Right forelimb (tissue), 1 donor: ENCODE data around the gene TARBP1.
"Not testable (repeated sequence)": the region's sequence is repeated elsewhere in the genome, so short reads cannot be mapped to it uniquely, and the experiment has no call there.

Source experiments
- DNase-seq: peaks from one replicate; pipeline ENCODE4 v3.0.0-alpha.2; 2018

TARBP1 gene

DNA sequence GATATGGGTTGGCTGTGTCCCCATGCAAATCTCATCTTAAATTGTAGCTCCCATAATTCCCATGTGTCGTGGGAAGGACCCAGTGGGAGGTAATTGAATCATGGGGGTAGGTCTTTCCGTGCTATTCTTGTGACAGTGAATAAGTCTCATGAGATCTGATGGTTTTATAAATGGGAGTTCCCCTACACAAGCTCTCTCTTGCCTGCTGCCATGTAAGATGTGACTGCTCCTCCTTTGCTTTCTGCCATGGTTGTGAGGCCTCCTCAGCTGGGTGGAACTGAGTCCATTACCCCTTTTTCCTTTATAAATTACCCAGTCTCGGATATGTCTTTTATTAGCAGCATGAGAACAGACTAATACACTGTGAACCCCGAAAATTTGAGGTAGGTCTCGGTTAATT, 25.3 kb upstream of the TARBP1 start:
- not testable (repeated sequence) for DNase-seq

DNA sequence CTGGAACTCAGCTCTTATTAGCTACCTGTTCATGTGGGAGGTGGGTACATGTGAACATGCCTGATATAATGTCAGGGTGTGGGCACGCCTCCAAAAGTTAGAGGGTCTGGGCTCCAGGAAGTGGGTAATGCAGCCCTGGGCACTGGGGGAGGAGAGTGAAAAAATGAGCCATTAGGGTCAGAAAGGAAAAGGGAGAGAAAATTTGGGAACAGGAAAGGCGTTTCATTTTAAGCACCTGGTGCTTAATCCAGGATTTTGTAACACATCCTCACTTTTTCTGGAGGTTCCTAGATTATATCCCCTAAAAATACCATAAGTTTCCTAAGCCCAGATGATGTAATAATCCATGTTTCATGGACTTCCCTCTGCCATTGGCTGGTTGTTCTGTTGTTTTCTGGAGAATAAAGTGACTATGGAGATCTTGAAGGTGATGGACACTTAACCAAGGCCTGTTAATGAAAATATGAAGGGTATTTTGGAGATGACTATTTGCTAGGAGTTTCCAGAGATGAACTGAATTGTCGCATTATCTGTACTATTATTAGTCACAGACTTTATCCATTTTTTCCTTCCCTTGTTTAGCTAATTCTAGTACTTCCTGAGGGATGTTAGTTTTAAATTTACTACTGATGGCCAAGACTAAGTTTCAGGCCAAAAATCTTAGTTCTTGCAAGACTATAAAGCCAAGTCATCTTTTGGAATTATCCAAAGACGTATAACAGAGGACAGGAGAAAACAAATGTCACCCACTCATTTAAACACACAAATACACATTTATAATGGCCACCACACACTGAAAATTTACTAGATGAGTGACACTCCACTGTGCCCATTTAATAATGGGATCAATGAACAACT, 24.4 kb upstream of the TARBP1 start:
- no peak for DNase-seq

DNA sequence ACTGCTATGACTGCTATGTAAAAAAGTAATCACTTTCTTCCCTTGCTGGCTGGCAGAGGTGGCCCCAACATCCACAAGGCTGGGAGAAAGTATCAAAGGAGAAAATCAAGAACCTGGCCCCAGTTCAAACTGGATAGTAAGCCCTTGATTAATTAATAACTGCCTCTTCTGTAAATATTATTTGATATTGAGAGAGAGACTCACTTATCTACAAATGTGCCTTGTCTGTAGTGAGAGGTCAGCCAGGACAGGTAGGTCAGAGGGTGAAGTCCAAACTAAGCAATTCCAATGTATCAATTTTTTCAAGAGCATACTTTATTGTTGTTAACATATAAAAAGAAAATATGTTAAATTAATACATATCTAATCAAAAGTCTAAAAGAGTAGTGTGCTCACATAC, 23.8 kb upstream of the TARBP1 start:
- no peak for DNase-seq

DNA sequence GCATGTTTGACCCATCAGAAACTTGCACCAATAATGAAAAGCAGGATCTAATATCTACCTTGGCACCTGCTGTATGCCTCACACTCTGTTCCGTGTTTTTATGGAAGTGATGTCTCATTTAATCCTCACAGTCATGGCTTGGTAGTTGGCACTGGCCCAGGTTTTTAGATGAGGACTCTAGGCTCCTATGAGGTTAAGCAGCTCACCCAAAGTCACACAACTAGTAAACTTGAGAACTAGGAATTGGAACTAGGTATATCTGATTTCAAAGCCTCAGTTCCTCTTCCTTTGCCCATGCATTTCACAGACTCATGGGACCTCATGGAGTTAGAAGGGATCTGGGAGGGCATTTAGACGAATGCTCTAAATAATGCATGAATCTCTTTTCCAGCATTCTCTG, 21.3 kb upstream of the TARBP1 start:
- DNase-seq = no peak

DNA sequence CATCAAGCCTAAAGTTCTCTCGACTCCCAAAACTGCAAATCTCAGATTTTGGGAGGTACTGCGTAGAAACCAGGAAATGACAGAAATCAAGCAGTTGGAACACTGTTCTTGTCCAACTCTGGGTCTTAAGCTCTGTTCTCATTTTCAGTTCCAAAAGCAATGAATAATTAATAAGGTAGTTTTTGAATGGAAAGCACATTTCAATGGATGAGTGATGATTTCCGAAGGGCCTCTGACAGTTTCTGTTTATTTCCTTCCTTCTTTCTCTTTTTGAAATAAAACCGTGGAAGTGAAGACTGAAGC, 20.9 kb upstream of the TARBP1 start:
- no peak for DNase-seq

DNA sequence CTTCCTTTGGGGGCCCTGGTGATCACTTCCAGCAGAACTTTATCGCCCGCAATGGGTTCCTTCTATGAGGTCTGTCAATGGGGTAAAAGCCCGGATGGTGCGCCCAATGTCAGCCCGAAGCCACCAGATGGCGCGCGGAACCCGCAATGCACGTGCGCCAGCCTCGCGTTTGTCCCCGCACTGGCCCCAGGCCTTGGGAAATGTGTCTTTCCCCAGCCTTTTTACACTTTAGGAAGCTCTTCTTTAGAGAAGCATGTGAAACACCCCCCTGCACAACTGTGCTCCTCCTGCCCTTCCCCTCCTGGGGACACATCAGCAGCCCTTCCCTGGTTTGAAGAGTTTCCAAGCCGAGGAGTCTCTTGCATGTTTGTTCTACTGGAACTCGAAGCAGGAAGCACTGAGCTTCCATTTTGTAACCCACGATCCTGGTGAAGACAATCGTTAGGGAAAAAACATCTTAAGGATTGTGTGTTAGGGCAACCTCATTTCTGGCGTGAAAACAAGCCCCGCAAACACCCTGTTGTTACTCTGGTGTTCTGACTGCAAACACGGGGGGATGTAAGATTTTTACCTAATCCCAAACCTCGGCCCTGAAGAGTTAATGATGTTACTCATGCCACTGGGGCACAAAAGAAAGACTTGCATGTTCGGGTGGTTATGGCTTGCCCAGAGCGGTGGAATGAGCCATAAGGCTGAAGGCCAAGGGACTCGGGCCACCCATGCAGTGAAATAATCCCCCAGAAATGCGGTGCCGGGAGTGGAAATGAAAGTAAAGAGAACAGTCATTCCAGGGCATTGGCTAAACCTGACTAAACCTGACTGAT, 20.4 kb upstream of the TARBP1 start:
- DNase-seq = peak; percentile 97

DNA sequence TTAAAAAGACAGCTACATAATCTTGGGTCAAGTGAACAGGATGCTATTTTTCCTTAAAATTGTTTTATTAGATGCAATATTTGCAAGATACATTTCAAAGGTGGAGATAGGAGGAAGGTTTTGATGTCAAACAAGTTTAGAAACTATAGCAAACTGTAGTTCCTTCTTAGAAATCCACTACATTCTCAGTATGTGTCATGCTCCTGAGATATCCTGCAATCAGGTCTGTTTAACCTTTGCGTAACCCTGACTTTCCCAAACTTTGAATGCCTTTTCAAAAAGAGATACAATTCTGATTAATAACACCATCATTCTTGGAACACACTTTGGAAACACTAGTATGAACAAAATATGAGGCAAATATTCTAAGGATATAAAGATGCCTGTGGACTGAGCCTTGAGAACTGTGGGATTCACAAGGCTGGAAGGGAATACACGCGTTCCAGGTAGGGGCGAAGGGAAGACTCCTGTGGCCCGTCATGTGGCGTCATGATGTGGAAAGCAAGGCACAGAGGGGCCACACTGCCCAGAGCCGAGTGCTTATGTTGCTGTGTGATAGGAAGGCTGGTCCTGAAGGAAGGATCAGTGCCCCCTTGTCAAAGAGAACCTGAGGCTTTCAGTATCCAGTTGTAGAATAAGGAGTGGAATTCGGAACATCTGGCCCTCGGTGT, 19.6 kb upstream of the TARBP1 start:
- no peak for DNase-seq

DNA sequence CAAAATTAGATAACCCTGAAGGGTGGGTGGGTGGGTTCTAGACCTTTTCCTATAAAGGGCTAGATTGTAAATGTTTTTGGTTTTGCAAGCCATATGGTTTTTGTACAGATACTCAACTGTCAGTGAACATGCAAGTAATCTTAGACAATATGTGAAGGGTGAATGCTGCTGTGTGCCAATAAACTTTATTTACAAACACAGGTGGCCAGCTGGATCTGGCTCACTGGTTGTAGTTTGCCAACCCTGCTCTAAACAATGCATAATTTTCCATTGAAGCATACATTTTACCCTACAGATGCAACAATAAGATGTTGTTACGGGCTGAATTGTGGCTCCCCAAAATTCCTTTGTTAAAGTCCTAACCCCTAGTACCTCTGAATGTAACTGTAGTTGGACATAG, 18.6 kb upstream of the TARBP1 start:
- no peak for DNase-seq

DNA sequence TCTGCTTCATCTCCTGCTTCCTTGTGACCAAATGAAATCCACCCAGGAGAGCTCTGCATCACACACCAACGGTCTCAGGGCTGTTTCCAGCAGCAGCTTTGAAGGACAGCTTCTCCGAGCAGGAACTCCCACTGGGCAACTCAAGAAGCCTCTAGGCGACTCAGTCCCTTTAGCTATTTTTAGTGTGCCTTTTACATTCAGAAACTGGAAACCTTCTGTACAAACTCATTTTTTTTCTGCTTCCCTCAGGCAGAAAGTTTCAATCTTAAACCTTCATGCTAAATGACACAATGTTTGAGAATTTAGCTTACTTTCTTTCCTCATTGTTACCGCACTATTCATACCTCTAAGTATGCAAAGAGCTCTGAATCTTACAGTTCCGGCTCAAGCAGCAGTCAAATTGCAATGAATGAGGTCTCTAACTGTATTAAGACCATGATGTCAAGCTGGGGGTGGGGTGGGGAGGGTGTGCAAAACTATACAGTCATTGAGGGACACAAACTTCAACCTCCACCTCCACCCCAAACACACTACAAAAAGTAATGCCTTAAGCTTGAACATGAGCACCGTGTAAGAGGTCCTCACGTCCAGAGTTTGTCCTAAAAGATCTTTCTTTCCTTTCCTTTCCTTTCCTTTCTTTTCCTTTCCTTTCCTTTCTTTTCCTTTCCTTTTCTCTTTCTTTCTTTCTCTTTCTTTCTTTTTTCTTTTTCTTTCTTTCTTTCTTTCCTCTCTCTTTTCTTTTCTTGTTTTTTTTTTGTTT, 16.4 kb upstream of the TARBP1 start:
- no peak for DNase-seq

DNA sequence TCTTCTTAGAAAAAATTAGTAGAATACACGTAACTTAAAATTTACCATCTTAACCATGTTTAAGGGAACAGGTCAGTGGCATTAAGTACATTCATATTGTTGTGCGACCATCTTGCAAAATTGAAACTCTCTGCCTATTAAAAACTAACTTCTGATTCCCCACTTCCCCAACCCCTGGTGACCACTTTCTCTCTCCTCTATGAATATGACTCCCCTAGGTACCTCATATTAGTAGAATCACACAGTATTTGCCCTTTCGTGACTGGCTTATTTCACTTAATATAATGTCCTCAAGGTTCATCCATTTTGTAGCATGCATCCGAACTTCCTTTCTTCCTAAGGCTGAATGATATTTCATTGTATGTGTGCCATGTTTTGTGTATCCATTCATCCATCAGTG, 15.1 kb upstream of the TARBP1 start:
- DNase-seq = no peak

DNA sequence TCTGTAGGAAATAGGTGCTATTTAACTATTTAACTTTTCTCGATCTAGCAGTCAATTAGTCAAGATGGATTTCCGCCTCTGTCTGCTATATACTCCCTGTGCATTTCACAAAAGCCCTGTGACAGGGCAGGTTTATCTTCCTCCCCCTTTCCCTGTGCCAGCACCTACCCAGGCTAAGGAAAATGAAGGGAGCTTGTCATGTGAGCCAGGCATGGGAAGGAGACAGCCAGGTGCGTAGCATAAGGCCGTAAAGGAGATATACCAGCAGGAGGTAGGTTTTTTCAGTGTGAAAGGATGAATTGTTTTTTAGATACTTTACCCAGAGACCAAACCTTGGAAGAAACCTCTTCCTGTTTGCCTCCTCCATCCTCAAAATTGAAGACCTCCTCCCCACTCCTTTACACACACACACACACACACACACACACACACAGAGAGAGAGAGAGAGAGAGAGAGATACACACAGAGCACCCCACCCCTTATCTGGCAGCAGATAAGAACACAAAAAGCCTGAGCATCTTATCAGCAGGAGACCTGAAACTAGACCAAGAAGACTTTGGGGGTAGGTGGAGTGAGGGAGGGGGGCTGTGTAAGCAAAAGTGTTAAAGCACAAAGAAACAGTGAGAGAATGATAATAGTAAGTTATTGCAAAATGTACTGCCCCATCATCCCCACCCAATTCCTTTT, 12.0 kb upstream of the TARBP1 start:
- DNase-seq = no peak

DNA sequence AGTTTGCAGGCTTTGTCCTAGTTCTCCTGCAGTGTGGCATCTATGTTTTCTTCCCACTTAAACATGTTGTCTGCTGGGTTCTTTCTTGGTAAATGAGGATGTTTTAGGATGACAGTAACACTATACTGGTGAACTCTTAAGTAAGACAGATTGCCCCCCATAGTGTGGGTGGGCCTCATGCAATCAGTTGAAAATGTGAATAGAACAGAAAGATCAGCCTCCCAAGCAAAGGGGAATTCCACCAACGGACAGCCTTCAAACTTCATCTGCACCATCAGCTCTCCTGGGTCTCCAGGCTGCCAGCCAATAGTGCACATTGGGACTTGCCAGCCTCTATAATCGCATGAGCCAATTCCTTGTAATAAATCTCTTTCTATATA, 10.7 kb upstream of the TARBP1 start:
- DNase-seq = no peak

DNA sequence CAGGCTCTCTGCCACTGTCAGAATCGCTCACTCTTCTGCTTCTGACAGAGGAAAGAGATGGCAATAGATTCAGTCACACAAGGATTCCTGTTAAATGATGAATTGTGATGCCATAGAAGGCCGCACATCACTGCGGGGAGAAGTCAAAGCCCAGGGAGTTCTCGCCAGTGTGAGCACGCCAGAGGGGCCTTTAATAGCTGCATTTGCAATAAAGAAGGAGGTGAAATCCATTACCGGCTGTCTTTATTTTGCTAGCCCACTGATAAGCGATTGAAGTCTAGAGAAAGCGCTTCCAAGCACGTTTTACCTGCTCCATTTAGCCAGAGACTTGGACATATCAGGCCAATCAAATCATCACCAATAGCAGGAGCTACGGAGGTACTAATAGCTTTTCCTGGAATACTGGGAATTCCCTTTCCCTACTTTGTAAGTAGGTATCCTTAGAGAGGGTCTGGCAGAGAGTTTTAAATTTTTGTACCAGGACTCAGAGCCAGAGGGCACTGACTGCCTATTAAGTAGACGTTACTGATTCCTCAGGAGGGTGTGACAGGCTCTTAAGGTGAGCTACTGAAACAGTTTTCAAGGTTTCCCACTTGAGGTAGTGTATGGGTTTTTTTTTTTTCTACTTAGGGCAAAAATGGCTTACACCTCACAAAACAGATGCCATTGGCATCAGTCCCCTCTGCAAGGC, 10.2 kb upstream of the TARBP1 start:
- no peak for DNase-seq

DNA sequence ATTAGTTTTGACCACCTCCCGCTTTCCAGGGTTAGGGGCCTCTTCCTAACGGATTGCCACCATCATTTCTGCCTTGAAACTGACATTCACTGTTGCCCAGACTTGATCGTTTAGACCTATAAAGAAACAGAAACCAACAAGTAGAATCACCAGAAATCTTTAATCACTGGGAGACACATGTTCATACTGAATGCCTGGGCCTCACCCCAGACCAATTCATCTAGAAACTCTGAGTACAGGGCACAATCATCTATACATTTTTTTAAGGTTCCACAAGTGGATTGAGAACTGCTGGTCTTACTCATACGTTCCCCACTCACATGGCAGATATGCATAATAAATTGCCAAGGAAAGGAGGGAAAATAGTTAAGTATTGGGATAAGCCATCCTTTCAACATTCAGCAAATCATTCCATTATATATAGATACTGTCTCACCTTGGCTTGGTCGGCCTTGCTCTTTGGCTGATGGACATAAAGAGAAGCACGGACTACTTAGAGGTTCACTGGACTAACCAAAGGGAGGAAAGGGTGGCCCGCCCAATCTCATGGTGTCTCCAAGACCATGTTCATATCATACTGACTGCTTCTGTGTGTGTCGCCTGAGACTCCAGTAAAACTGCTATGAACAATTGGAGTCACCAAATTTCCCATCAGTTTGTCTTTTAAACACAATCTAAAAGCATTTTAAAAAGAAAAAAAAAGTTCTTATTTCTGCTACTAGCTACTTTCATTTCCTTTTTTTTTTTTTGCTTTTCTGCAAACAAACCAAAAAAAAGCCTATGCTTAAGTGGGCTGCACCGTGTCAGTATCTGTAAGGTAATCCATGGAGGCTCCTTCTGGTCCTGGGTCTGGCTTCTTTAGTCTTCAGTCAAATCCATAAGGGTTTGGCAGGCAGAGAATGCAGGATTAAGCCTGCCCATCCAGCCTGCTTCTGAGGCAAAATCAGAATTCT, 9.4 kb upstream of the TARBP1 start:
- no peak for DNase-seq

DNA sequence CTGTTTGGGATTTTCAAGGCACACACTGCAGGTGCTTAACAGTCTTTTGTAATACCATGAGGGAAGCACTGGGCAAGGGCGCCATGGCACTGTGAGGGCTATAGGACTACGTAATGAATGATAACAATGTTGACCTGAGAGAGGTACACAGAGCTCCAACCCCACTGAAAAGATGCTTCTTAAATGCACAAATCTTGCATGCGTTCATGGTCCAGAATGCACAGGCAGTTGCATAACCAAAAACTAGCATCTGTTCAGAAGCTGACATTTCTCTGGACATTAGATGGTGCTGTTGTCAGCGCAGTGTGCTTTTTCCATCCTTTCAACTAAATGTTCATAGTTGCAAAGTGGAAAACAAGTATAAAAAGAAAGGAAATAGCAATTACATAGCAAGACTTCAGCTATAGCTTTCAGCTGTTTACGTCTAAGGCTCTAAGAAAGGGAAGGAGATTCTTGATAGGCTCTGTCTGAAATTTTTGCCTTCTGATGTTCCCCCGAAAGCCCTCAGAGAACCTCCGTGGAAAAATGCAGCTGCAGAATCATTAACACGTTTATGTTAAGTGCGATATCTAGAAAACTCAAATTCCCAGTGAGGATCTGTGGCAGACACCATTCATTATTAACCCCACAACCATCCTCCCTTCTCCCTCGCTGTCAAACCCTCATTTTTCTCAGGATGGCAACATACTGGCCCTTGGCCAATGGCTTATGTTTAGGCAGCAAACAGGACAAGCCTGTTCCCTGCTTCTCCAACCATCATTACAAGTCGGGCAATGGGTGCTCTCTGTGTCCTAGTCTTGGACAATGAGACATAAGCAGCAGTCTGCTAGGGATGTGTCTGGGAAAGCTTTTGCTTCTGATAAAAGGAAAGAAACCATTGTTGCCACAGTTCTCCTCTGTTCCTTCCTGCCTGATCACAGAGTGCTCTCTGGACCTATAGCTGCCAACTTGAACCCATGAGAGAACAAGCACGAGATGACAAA, 8.2 kb upstream of the TARBP1 start:
- DNase-seq = peak; percentile 64

DNA sequence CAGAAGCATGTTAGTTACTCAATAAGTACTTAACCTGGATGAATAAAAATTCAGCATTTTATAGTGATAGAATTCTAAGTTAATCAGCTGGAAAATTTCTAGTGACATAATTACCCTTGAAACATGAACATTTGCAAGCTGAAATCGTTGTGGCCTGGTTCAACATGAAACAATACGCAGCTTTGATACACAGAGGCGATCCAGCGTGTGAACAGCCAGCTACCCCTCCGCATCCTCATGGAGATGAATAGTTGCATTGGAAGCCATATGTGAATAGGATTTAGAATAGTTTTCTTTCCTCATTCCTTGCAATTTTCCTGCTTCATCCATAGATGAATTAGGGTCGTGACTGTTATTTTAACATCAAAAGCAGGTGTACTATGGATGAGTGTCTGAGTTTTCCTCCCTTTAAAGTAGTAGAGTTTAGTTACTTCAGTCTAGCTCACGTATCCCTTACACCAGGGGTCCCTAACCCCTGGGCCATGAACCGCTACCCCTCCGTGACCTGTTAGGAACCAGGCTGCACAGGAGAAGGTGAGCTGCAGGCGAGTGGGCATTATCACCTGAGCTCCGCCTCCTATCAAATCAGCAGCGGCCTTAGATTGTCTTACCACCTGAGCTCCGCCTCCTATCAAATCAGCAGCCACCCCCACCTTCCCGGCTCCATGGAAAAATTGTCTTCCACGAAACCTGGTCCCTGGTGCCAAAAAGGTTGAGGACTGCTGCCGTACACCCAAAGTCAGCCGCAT, 6.2 kb upstream of the TARBP1 start:
- no peak for DNase-seq

DNA sequence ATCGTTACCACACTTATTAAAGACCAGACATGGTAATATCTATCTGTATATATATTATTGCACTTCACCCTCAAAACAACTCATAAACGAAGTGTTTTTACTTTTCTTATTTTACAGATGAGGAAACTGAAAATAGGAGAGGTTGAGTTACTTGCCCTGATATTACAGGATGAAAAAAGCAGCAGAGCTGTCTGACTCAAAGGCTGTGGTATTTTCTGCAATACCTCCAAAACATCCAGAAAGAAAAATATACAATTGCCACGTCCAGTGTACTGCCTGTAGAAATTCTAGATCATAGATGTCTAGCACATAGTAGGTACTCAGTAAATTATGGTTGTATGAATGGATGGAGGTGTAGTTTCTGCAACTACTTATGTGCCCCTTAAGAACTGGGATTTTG, 5.2 kb upstream of the TARBP1 start:
- DNase-seq = no peak

DNA sequence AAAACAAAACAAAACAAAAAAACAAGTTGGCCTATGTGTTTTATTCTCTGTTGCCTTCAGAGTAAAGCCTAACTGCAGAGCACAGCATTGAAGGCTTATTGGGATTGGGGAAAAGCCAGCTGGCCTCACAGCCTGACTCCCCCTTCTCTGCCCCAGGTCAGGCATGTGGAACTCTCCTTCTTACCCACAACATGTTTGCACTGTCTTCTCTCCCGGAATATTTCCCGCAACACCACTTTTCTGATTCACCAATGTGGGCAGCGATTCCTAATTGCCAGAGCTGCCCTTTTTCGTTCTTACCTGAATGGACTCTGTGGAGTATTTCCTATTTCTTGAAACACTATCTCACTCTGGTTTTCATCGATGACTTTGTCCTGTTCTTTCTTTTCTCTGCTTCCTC, 2.8 kb upstream of the TARBP1 start:
- DNase-seq = no peak

DNA sequence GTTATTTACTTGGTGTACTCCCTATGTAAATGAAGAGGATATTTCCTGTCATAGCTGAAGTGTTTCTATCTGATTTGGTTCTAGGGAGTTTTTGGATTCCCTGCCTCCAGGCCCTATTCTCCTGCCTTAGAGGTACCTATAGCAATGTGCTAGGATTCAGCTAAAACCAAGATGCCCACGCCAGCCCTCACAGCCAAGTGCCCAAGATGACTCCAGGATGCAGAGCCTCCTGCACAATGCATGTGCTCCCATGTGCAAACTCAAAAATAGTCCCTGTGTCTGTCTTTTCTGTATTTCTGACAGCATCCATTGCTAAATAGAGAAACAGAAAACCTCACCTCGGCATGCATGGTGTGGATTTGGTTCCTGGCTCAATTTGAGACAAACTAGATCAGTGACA, 887 bp upstream of the TARBP1 start:
- DNase-seq = no peak
